Effector memory CD4-positive, alpha-beta T cell (primary cell): ENCODE measurements around the gene PCDH7.

Source experiments
- DNase-seq, 3 donors: peaks; one replicate each; pipeline ENCODE4 v3.0.0-alpha.2; 2020
- H3K27ac ChIP-seq: 2 replicates; pipeline ENCODE4 v1.7.0; 2013; ENCODE audit warnings: mild to moderate bottlenecking, low read length, moderate library complexity; ENCODE audit not compliant: insufficient read depth, poor library complexity, severe bottlenecking
- H3K27me3 ChIP-seq: replicated peaks from 2 replicates; pipeline ENCODE4 v1.7.0; 2013; ENCODE audit warnings: mild to moderate bottlenecking, low read length; ENCODE audit not compliant: insufficient read depth, control insufficient read depth, poor library complexity, severe bottlenecking
- H3K36me3 ChIP-seq: 2 replicates; pipeline ENCODE4 v1.7.0; 2013; ENCODE audit warnings: mild to moderate bottlenecking, low read length, moderate library complexity; ENCODE audit not compliant: control insufficient read depth, insufficient read depth
- H3K4me1 ChIP-seq: 2 replicates; pipeline ENCODE4 v1.7.0; 2013; ENCODE audit warnings: low read length, mild to moderate bottlenecking; ENCODE audit not compliant: control insufficient read depth, insufficient read depth, poor library complexity, severe bottlenecking
- H3K4me3 ChIP-seq: 2 replicates; pipeline ENCODE4 v1.7.0; 2013; ENCODE audit warnings: low read length, low read depth, mild to moderate bottlenecking; ENCODE audit not compliant: insufficient read depth, poor library complexity, severe bottlenecking
- H3K9me3 ChIP-seq: 2 replicates; pipeline ENCODE4 v1.7.0; 2013; ENCODE audit warnings: mild to moderate bottlenecking, low read length, moderate library complexity; ENCODE audit not compliant: control insufficient read depth
- total RNA-seq, 3 donors: gene quantifications; one replicate each; lab custom pipeline; 2026; lab: John Stamatoyannopoulos, UW

Gene PCDH7
- total RNA-seq: 0 reads per million in 3 donors

- H3K4me1 ChIP-seq: peaks cover 3% of the 10 kb centered on the region
- DNase-seq: no peak
- H3K27ac ChIP-seq: no peak within 1 kb of the TSS
- peaks cover 16% of the 10 kb centered on the region for H3K27me3 ChIP-seq
- no peaks in the 10 kb centered on the region for H3K36me3 ChIP-seq
- no peak within 1 kb of the TSS for H3K4me3 ChIP-seq
- no peaks in the 10 kb centered on the region for H3K9me3 ChIP-seq
These were observed at the start of gene PCDH7 for GRCh38 chr4:30720021-30720660. Gene PCDH7, plus strand, starts transcription at chr4:30720369. Its CDS starts 1,054 bp downstream, at chr4:30721423.

DNA sequence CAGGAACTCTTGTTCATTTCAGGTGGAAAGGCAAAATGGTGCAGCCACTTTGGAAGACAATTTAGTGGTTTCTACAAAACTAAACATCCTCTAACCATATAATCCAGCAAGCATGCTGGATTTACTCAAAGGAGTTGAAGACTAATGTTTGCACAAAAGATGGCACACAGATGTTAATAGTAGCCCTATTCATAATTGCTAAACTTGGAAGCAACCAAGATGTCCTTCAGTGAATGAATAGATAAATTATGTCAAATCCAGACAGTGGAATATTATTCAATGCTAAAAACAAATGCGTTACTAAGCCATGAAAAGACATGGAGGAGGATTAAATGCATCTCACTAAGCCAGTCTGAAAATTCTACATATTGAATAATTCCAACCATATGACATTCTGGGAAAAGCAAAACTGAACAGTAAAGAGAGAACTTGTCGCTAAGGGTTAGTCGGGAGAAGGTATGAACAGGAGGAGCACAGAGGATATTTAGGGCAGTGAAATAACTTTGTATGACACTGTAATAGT, 48.2 kb upstream of the PCDH7 start:
- no peak overlapping the region for H3K27ac ChIP-seq
- no peak for DNase-seq
- H3K4me1 ChIP-seq: no peaks in the 10 kb centered on the region
- H3K27me3 ChIP-seq: no peaks in the 10 kb centered on the region
- no peaks in the 10 kb centered on the region for H3K36me3 ChIP-seq
- no peak overlapping the region for H3K4me3 ChIP-seq
- H3K9me3 ChIP-seq: no peaks in the 10 kb centered on the region

DNA sequence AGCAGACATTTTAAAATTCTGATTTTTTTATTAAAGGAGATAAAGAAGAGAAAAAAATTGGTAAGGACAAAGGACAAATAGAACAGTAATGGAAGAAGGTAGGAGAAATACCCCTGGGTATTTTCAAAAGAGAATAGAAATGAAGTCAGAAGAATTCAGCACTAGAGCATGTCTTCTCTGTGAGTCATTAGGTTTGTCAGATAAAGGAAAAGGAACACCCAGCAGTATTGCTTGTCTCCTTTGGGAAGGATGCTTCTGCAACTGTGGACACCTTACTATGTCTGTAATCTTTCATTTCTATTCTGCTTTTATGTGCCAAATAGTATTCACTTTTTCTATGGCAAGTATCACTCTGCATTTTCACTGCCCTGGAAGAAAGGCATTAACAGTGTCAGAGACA, 24.0 kb upstream of the PCDH7 start:
- H3K4me1 ChIP-seq: no peaks in the 10 kb centered on the region
- H3K36me3 ChIP-seq: no peaks in the 10 kb centered on the region
- H3K27me3 ChIP-seq: no peaks in the 10 kb centered on the region
- DNase-seq: no peak
- no peaks in the 10 kb centered on the region for H3K9me3 ChIP-seq
- H3K4me3 ChIP-seq: no peak overlapping the region
- H3K27ac ChIP-seq: no peak overlapping the region

GRCh38 chr4:30714408-30715031, 5.6 kb upstream of the PCDH7 start:
- Histone ChIP-seq H3K27ac (no peak overlapping the region), H3K4me1 (peaks cover 3% of the 10 kb centered on the region), H3K9me3 (no peaks in the 10 kb centered on the region), H3K4me3 (no peak overlapping the region), H3K27me3 (peaks cover 16% of the 10 kb centered on the region), H3K36me3 (no peaks in the 10 kb centered on the region)
- no peak for DNase-seq

GRCh38 chr4:30716158-30716557, 4.0 kb upstream of the PCDH7 start:
- no peak overlapping the region for H3K27ac ChIP-seq
- H3K36me3 ChIP-seq: no peaks in the 10 kb centered on the region
- no peak for DNase-seq
- H3K9me3 ChIP-seq: no peaks in the 10 kb centered on the region
- peaks cover 16% of the 10 kb centered on the region for H3K27me3 ChIP-seq
- H3K4me1 ChIP-seq: peaks cover 3% of the 10 kb centered on the region
- no peak overlapping the region for H3K4me3 ChIP-seq

DNA sequence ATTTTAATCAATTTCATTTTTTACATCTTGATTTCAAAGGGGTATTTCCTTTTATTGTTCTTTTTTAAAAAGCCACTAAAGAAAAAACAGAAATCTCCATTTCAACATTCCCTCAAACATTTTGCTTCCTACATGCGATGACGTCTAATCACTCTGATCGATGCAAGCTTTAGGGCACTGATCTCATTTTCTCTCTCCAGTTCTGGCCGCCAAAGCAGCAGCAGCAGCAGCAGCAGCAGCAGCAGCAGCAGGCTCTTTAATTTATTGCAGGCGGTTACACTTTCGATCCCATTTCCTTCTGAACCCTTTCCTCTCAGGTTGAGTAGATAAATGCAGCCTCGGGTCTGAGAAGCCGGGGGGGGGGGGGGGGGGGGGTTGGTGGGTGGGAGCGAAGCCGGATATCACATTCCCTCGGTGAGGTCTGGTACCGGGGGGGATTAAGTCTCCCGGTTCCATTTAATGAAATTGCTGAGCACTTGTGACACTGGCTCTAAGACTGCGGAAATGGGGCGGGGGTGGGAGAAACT, 3.4 kb upstream of the PCDH7 start:
- Histone ChIP-seq H3K27ac (no peak overlapping the region), H3K4me1 (peaks cover 3% of the 10 kb centered on the region), H3K4me3 (peak overlapping the region; percentile 10), H3K9me3 (no peaks in the 10 kb centered on the region), H3K36me3 (no peaks in the 10 kb centered on the region), H3K27me3 (peaks cover 16% of the 10 kb centered on the region)
- no peak for DNase-seq

- peaks cover 16% of the 10 kb centered on the region for H3K27me3 ChIP-seq
- peak overlapping the region; percentile 10 for H3K4me3 ChIP-seq
- H3K9me3 ChIP-seq: no peaks in the 10 kb centered on the region
- H3K4me1 ChIP-seq: peaks cover 3% of the 10 kb centered on the region
- DNase-seq: no peak
- H3K36me3 ChIP-seq: no peaks in the 10 kb centered on the region
- no peak overlapping the region for H3K27ac ChIP-seq
These were observed 2.8 kb upstream of the PCDH7 start for GRCh38 chr4:30717208-30718020.

- Histone ChIP-seq H3K4me1 (peaks cover 3% of the 10 kb centered on the region), H3K27ac (no peak overlapping the region), H3K4me3 (no peak overlapping the region), H3K36me3 (no peaks in the 10 kb centered on the region), H3K27me3 (peaks cover 16% of the 10 kb centered on the region), H3K9me3 (no peaks in the 10 kb centered on the region)
- DNase-seq: no peak
These were observed 2.1 kb upstream of the PCDH7 start for GRCh38 chr4:30718021-30718542.

- DNase-seq: no peak
- H3K27ac ChIP-seq: no peak overlapping the region
- no peaks in the 10 kb centered on the region for H3K36me3 ChIP-seq
- peaks cover 16% of the 10 kb centered on the region for H3K27me3 ChIP-seq
- peaks cover 3% of the 10 kb centered on the region for H3K4me1 ChIP-seq
- no peak overlapping the region for H3K4me3 ChIP-seq
- no peaks in the 10 kb centered on the region for H3K9me3 ChIP-seq
These were observed 1.3 kb upstream of the PCDH7 start for GRCh38 chr4:30718641-30719453.
